Sigmoid colon (tissue), 7 donors: ENCODE results near the gene BCAS4. TPM values are rescaled to one million over a fixed set of nuclear protein-coding genes. Genes with fewer than 3 reads are reported as not detected.

Experiments used
- DNase-seq: peaks from one replicate; pipeline ENCODE4 v3.0.0-alpha.2; 2019
- H3K27ac ChIP-seq, 4 donors: fragments of 200-600 bp; sonication (generic); one replicate each; pipeline ENCODE4 v1.5.1; 2016 to 2019; ENCODE audit warnings: mild to moderate bottlenecking in 1 of 4
- H3K27me3 ChIP-seq, 3 donors: fragments of 200-600 bp; sonication (generic); one replicate each; pipeline ENCODE4 v1.5.1; 2019; ENCODE audit warnings: mild to moderate bottlenecking in 1 of 3
- H3K36me3 ChIP-seq, 4 donors: fragments of 200-600 bp; sonication (generic); one replicate each; pipeline ENCODE4 v1.5.1; 2016 to 2019
- H3K4me1 ChIP-seq, 4 donors: fragments of 200-600 bp; sonication (generic); one replicate each; pipeline ENCODE4 v1.5.1; 2017 to 2019
- H3K4me3 ChIP-seq, 4 donors: fragments of 200-600 bp; sonication (generic); one replicate each; pipeline ENCODE4 v1.5.1; 2017 to 2019; ENCODE audit warnings: mild to moderate bottlenecking in 2 of 4, moderate library complexity in 1 of 4
- H3K9me3 ChIP-seq, 4 donors: fragments of 200-600 bp in 3 of 4; sonication (generic) in 3 of 4; one replicate each; pipeline versions ENCODE4 v1.5.1 to v1.6.1; 2013 to 2019
- CTCF ChIP-seq, 4 experiments: fragments of 450-650 bp in 3 of 4; fragments of 200-600 bp in 1 of 4; IDR thresholded peaks; one replicate each; pipeline ENCODE4 v1.5.1; 2016 to 2019; ENCODE audit warnings: antibody characterized with exemption in 4 of 4, mild to moderate bottlenecking in 3 of 4, moderate library complexity in 2 of 4
- EP300 ChIP-seq, 4 donors: sonication (generic); formaldehyde crosslinking; IDR thresholded peaks; one replicate each; pipeline ENCODE4 v1.6.1; 2017; ENCODE audit warnings: antibody characterized with exemption in 4 of 4
- POLR2A ChIP-seq, 2 donors: fragments of 450-650 bp; IDR thresholded peaks; one replicate each; pipeline ENCODE4 v1.6.1; 2016; ENCODE audit warnings: antibody characterized with exemption in 2 of 2, mild to moderate bottlenecking in 2 of 2, moderate library complexity in 2 of 2
- POLR2AphosphoS5 ChIP-seq, 4 donors: sonication (generic); formaldehyde crosslinking; IDR thresholded peaks; one replicate each; pipeline ENCODE4 v1.6.1; 2017; ENCODE audit warnings: antibody characterized with exemption in 4 of 4
- WGBS, 2 donors: extraction: QIAGEN DNeasy Blood & Tissue Kit; methylation state at CpG; one replicate each; pipeline ENCODE4 v1.1.7; 2013; 5-methylcytosine and 5-hydroxymethylcytosine counted together
- intact Hi-C: fragments of 100-400 bp; cut with DNase I; formaldehyde crosslinking; loops from one replicate; pipeline ENCODE4 v1.15.1; 2023
- polyA plus RNA-seq, 3 donors: library from polyadenylated mRNA; stranded (reverse); fragments of 200-250 nt; gene quantifications; one replicate each; pipeline ENCODE4 v1.2.3, GENCODE V29; 2013
- small RNA-seq, 3 donors: library from RNA; depleted of rRNA; stranded (forward); fragments of <200 nt; gene quantifications; one replicate each; pipeline ENCODE3, GENCODE V24; 2016
- total RNA-seq, 4 donors: library from RNA; depleted of rRNA; stranded (reverse); fragments of >200 nt; gene quantifications; one replicate each; pipeline ENCODE4 v1.1.0, GENCODE V29; 2016
- donor health status: healthy with polysubstance abuse.
- donor health status: Bipolar disorder and iron deficiency.
- donor health status: healthy.

The BCAS4 gene
- total and polyA plus RNA-seq, 7 donors: 0.46 to 10.1 (median 3.5) TPM

GRCh38 chr20:50924261-50924920 is 129.5 kb downstream of the BCAS4 start:
- Histone ChIP-seq H3K4me1 (peaks cover 0 to 97% (median 67%) of the 10 kb centered on the region in 4 donors), H3K4me3 (no peak overlapping the region), H3K9me3 (no peaks in the 10 kb centered on the region), H3K36me3 (no peaks in the 10 kb centered on the region), H3K27me3 (no peaks in the 10 kb centered on the region), H3K27ac (no peak overlapping the region)
- intact Hi-C loops: no loop called here
- DNase-seq: no peak
- 47 to 72% methylated on average over 2 of the region's 2 CpGs for WGBS, 2 donors
- no peak for TF ChIP-seq POLR2AphosphoS5 (IDR thresholded peaks at IDR 0.05)
- no peak for TF ChIP-seq CTCF (IDR thresholded peaks at IDR 0.05)
- no peak for TF ChIP-seq POLR2A (IDR thresholded peaks at IDR 0.05)
- no peak for TF ChIP-seq EP300 (IDR thresholded peaks at IDR 0.05)

DNA sequence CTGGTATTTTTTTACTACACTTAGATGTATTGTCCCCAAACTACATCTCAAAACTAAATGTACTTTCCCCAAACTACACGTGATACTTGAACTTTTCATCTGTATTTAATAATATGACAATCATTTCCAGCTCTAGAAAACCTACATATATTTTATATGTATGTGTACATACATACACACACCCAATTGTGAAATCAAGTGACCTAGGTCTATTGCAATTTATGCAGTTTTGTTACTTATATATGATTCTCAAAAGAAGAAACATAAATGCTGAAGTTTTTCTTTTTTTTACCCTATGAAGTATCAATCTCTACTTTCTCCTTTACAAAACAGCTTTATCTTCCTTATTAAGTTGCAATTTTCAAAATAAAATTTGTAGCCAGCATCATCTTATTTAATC is 131.7 kb downstream of the BCAS4 start:
- intact Hi-C loops: no loop called here
- no peak for TF ChIP-seq POLR2AphosphoS5 (IDR thresholded peaks at IDR 0.05)
- TF ChIP-seq POLR2A (IDR thresholded peaks at IDR 0.05): no peak
- no peak for TF ChIP-seq EP300 (IDR thresholded peaks at IDR 0.05)
- TF ChIP-seq CTCF (IDR thresholded peaks at IDR 0.05): no peak
- no peaks in the 10 kb centered on the region for H3K27me3 ChIP-seq
- no peak for DNase-seq
- H3K36me3 ChIP-seq: no peaks in the 10 kb centered on the region
- no peaks in the 10 kb centered on the region for H3K9me3 ChIP-seq
- WGBS, 2 donors: 33 to 45% methylated on average over 1 of the region's 1 CpG
- peaks cover 0 to 80% (median 55%) of the 10 kb centered on the region in 4 donors for H3K4me1 ChIP-seq
- H3K27ac ChIP-seq: no peak overlapping the region
- no peak overlapping the region for H3K4me3 ChIP-seq

Small RNAs within 50 kb of the gene (small RNA-seq; reads per million reads assigned to genes)
- 0 reads per million in 3 donors for gene TMSB4XP6

Other genes starting within 250 kb of the BCAS4 start
- gene RIPOR3, start 103.5 kb upstream of the BCAS4 start, total RNA-seq: 10 to 100 TPM in 3 of 4 donors, 1 to 10 TPM in 1; 9.4 to 28.0 (median 15.1) TPM
- gene RIPOR3, start 103.5 kb upstream of the BCAS4 start, polyA plus RNA-seq: 1 to 10 TPM in 2 of 3 donors, under 1 TPM in 1; 0.92 to 7.8 (median 4.8) TPM
- gene PARD6B, start 63.5 kb upstream of the BCAS4 start, total RNA-seq: 1 to 10 TPM in 2 of 4 donors, under 1 TPM in 2; 0.83 to 1.8 (median 1.2) TPM
- gene PARD6B, start 63.5 kb upstream of the BCAS4 start, polyA plus RNA-seq: 1 to 10 TPM; 2.4 to 5.1 (median 3.0) TPM
- 10 to 100 TPM; 41.5 to 52.6 (median 43.6) TPM for gene ADNP, start 136.4 kb downstream of the BCAS4 start, total RNA-seq
- 10 to 100 TPM; 12.0 to 33.2 (median 13.8) TPM for gene ADNP, start 136.4 kb downstream of the BCAS4 start, polyA plus RNA-seq
- gene DPM1, start 163.5 kb downstream of the BCAS4 start, total RNA-seq: 10 to 100 TPM; 45.4 to 94.6 (median 63.0) TPM
- 10 to 100 TPM; 52.9 to 76.1 (median 60.4) TPM for gene DPM1, start 163.5 kb downstream of the BCAS4 start, polyA plus RNA-seq
- gene MOCS3, start 163.8 kb downstream of the BCAS4 start, total RNA-seq: 1 to 10 TPM; 2.8 to 3.9 (median 3.6) TPM
- gene MOCS3, start 163.8 kb downstream of the BCAS4 start, polyA plus RNA-seq: 1 to 10 TPM; 1.2 to 3.9 (median 3.6) TPM
- gene KCNG1, start 228.0 kb downstream of the BCAS4 start, total RNA-seq: 1 to 10 TPM; 1.7 to 5.3 (median 3.3) TPM
- 1 to 10 TPM; 2.3 to 7.1 (median 2.4) TPM for gene KCNG1, start 228.0 kb downstream of the BCAS4 start, polyA plus RNA-seq